A549 treated with DMSO at 1 μM for 4 hours (cell line): ENCODE results near the gene CRAT. TPM values are rescaled to one million over a fixed set of nuclear protein-coding genes. Genes with fewer than 3 reads are reported as not detected.

Experiments
- total RNA-seq: library from RNA; stranded (reverse); fragments of 200-300 nt; extraction: Qiagen RNA extraction; gene quantifications from 5 replicates; pipeline ENCODE4 v1.2.3, GENCODE V29; 2022; ENCODE audit warnings: low read depth

The CRAT gene
- total RNA-seq, result 25.2 to 31.8 TPM (median 27.8 TPM) in 5 replicates

GRCh38 chr9:129110740-129111527 lies at the start of gene CRAT, which contains the start of gene PTPA:
TSS of gene CRAT (minus strand) at chr9:129110793. CDS start at chr9:129110509, 284 bp downstream.
TSS of gene PTPA (plus strand) at chr9:129111415. CDS start at chr9:129111601, 186 bp downstream.

GRCh38 chr9:129080601-129081387 lies 29.8 kb downstream of the CRAT start, which contains the start of gene DOLPP1:
TSS of gene DOLPP1 (plus strand) at chr9:129081111. CDS start at chr9:129081132, 21 bp downstream.

Other genes starting within 250 kb of the CRAT start
- 7.5 to 10.3 TPM (median 8.9 TPM) in 5 replicates for gene KYAT1, start 228.8 kb downstream of the CRAT start, total RNA-seq
- 39.2 to 44.4 TPM (median 44.0 TPM) in 5 replicates for gene LRRC8A, start 228.7 kb downstream of the CRAT start, total RNA-seq
- gene PHYHD1, start 189.8 kb downstream of the CRAT start, total RNA-seq, result 0.17 TPM in 1 of 5 replicates, not detected in the others
- gene DOLK, start 163.2 kb downstream of the CRAT start, total RNA-seq, result 31.6 to 38.3 TPM (median 34.6 TPM) in 5 replicates
- 35.1 to 46.4 TPM (median 41.6 TPM) in 5 replicates for gene NUP188, start 163.1 kb downstream of the CRAT start, total RNA-seq
- gene SH3GLB2, start 82.5 kb downstream of the CRAT start, total RNA-seq, result 36.9 to 52.6 TPM (median 49.2 TPM) in 5 replicates
- gene MIGA2, start 74.2 kb downstream of the CRAT start, total RNA-seq, result 11.6 to 14.8 TPM (median 13.9 TPM) in 5 replicates
- gene DOLPP1, start 29.7 kb downstream of the CRAT start, total RNA-seq, result 17.6 to 23.6 TPM (median 22.1 TPM) in 5 replicates
- 118 to 139 TPM (median 136 TPM) in 5 replicates for gene PTPA, start 622 bp upstream of the CRAT start, total RNA-seq
- gene IER5L, start 67.5 kb upstream of the CRAT start, total RNA-seq, result 33.9 to 81.5 TPM (median 71.7 TPM) in 5 replicates